ENCODE results near the gene PDZRN4.
A peak's percentile ranks its signal among the peaks of the same experiment; 100 is the strongest.

Gene PDZRN4

GRCh38 chr12:41217727-41218126 is 29.6 kb downstream of the PDZRN4 start:
- Histone ChIP-seq H3K4me2 (ENCODE audit: low read depth, low read length, poor library complexity, severe bottlenecking) (peak overlapping the region; percentile 14), H3K4me3 (ENCODE audit: low read length, poor library complexity, severe bottlenecking) (no peak overlapping the region), H3K27me3 (ENCODE audit: insufficient read depth, low read length, poor library complexity, severe bottlenecking) (no peaks in the 10 kb centered on the region), H3K79me2 (ENCODE audit: insufficient read depth, low read length) (no peaks in the 10 kb centered on the region), H3K9ac (ENCODE audit: low read depth, low read length, poor library complexity, severe bottlenecking) (peak overlapping the region; percentile 57), H3K9me3 (ENCODE audit: insufficient read depth, low read depth, low read length) (no peaks in the 10 kb centered on the region), H3F3A (ENCODE audit: low read depth) (peaks cover 17% of the 10 kb centered on the region), H2AFZ (ENCODE audit: low read length) (peak overlapping the region; percentile 74), H3K9me2 (replicated peaks; ENCODE audit: low read depth, low read length) (no peaks in the 10 kb centered on the region), H4K20me1 (ENCODE audit: insufficient read depth, low read length, poor library complexity, severe bottlenecking) (no peaks in the 10 kb centered on the region), H3K4me1 (ENCODE audit: insufficient read depth, low read length, poor library complexity, severe bottlenecking) (peaks cover 69% of the 10 kb centered on the region), H3K36me3 (ENCODE audit: insufficient read depth, low read length) (no peaks in the 10 kb centered on the region)
- TF ChIP-seq CTCF (conservative IDR thresholded peaks at IDR 0.05; ENCODE audit: low read length) = no peak

- peak overlapping the region; percentile 77 for H3K4me2 ChIP-seq (ENCODE audit: low read depth, low read length, poor library complexity, severe bottlenecking)
- H4K20me1 ChIP-seq (ENCODE audit: insufficient read depth, low read length, poor library complexity, severe bottlenecking) = no peaks in the 10 kb centered on the region
- peak overlapping the region; percentile 39 for H3K4me3 ChIP-seq (ENCODE audit: low read length, poor library complexity, severe bottlenecking)
- H3K27me3 ChIP-seq (ENCODE audit: insufficient read depth, low read length, poor library complexity, severe bottlenecking) = no peaks in the 10 kb centered on the region
- no peaks in the 10 kb centered on the region for H3K9me2 ChIP-seq (replicated peaks; ENCODE audit: low read depth, low read length)
- H3K9ac ChIP-seq (ENCODE audit: low read depth, low read length, poor library complexity, severe bottlenecking) = peak overlapping the region; percentile 67
- H3K79me2 ChIP-seq (ENCODE audit: insufficient read depth, low read length) = no peaks in the 10 kb centered on the region
- H2AFZ ChIP-seq (ENCODE audit: low read length) = no peak overlapping the region
- H3K36me3 ChIP-seq (ENCODE audit: insufficient read depth, low read length) = no peaks in the 10 kb centered on the region
- TF ChIP-seq EZH2phosphoT487 (IDR thresholded peaks at IDR 0.05; ENCODE audit: borderline replicate concordance) = no peak
- TF ChIP-seq CTCF (conservative IDR thresholded peaks at IDR 0.05; ENCODE audit: low read length) = no peak
- peaks cover 87% of the 10 kb centered on the region for H3K4me1 ChIP-seq (ENCODE audit: insufficient read depth, low read length, poor library complexity, severe bottlenecking)
- peaks cover 24% of the 10 kb centered on the region for H3F3A ChIP-seq (ENCODE audit: low read depth)
- H3K9me3 ChIP-seq (ENCODE audit: insufficient read depth, low read depth, low read length) = no peaks in the 10 kb centered on the region
Observed at GRCh38 chr12:41220931-41221330, 32.8 kb downstream of the PDZRN4 start.

DNA sequence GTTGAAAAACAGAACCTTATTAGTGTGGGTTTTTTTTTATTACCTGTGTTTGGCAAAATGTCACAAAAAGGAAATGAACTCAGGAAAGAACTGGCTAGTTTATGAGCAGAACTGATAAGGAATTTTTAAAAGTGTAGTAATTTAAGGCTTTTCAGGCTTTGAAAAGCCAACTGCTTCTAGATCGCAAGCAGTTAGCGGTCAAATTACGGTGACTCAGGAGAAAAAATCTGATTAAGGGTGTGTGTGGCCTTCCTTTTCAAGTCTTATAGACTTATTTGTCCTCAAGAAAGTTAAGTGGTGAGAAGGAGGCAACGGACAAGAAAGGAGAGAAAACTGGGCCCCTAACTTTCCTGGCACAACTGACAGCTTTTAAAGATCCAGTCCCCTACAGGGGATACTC is 33.4 kb downstream of the PDZRN4 start:
- Histone ChIP-seq H3K4me2 (ENCODE audit: low read depth, low read length, poor library complexity, severe bottlenecking) (peak overlapping the region; percentile 77), H3K36me3 (ENCODE audit: insufficient read depth, low read length) (no peaks in the 10 kb centered on the region), H3K9me3 (ENCODE audit: insufficient read depth, low read depth, low read length) (no peaks in the 10 kb centered on the region), H3K4me3 (ENCODE audit: low read length, poor library complexity, severe bottlenecking) (peak overlapping the region; percentile 54), H3K27me3 (ENCODE audit: insufficient read depth, low read length, poor library complexity, severe bottlenecking) (no peaks in the 10 kb centered on the region), H3K4me1 (ENCODE audit: insufficient read depth, low read length, poor library complexity, severe bottlenecking) (peaks cover 93% of the 10 kb centered on the region), H3F3A (ENCODE audit: low read depth) (peaks cover 24% of the 10 kb centered on the region), H4K20me1 (ENCODE audit: insufficient read depth, low read length, poor library complexity, severe bottlenecking) (no peaks in the 10 kb centered on the region), H2AFZ (ENCODE audit: low read length) (no peak overlapping the region), H3K9ac (ENCODE audit: low read depth, low read length, poor library complexity, severe bottlenecking) (peak overlapping the region; percentile 74), H3K9me2 (replicated peaks; ENCODE audit: low read depth, low read length) (no peaks in the 10 kb centered on the region), H3K79me2 (ENCODE audit: insufficient read depth, low read length) (no peaks in the 10 kb centered on the region)
- TF ChIP-seq CTCF (conservative IDR thresholded peaks at IDR 0.05; ENCODE audit: low read length) (no peak), EZH2phosphoT487 (IDR thresholded peaks at IDR 0.05; ENCODE audit: borderline replicate concordance) (no peak)
